T-helper 17 cell (primary cell): Measurements from ENCODE around the gene SELL. TPM values are rescaled to one million over a fixed set of nuclear protein-coding genes. Genes with fewer than 3 reads are reported as not detected.

Source experiments
- ATAC-seq: fragments of 150-1000 bp; cut with Tn5 transposase; 2 replicates; pipeline ENCODE4 v1.10.0; 2021; ENCODE audit warnings: mild to moderate bottlenecking, moderate library complexity
- DNase-seq, 3 donors: peaks; one replicate each; pipeline versions ENCODE4 v3.0.0 to v3.0.0-alpha.2; 2020 to 2021
- H3K9me3 ChIP-seq: one replicate; pipeline ENCODE4 v1.7.0; 2013; ENCODE audit warnings: low read length, mild to moderate bottlenecking; ENCODE audit not compliant: control insufficient read depth, poor library complexity, severe bottlenecking
- H3K27ac Mint-ChIP-seq: one replicate; pipeline ENCODE4 v1.8.0; 2022; ENCODE audit warnings: mild to moderate bottlenecking, moderate library complexity, mixed read lengths
- H3K27me3 Mint-ChIP-seq: one replicate; pipeline ENCODE4 v1.8.0; 2022; ENCODE audit warnings: mixed read lengths
- H3K36me3 Mint-ChIP-seq: one replicate; pipeline ENCODE4 v1.8.0; 2022; ENCODE audit warnings: low read depth, mixed read lengths
- H3K4me1 Mint-ChIP-seq: one replicate; pipeline ENCODE4 v1.8.0; 2022; ENCODE audit warnings: mild to moderate bottlenecking, mixed read lengths
- H3K4me3 Mint-ChIP-seq: one replicate; pipeline ENCODE4 v1.8.0; 2022; ENCODE audit warnings: mild to moderate bottlenecking, moderate library complexity, mixed read lengths
- total RNA-seq, 4 donors: library from RNA in 2 of 4; stranded (reverse) in 2 of 4; gene quantifications; one replicate each; pipeline ENCODE4 v1.2.3 and lab custom pipeline; 2022 to 2026

The SELL gene
- total RNA-seq (100 to 1,000 TPM; 205 to 276 TPM), total RNA-seq (lab: John Stamatoyannopoulos, UW) (111 to 204 reads per million in 2 donors)

DNA sequence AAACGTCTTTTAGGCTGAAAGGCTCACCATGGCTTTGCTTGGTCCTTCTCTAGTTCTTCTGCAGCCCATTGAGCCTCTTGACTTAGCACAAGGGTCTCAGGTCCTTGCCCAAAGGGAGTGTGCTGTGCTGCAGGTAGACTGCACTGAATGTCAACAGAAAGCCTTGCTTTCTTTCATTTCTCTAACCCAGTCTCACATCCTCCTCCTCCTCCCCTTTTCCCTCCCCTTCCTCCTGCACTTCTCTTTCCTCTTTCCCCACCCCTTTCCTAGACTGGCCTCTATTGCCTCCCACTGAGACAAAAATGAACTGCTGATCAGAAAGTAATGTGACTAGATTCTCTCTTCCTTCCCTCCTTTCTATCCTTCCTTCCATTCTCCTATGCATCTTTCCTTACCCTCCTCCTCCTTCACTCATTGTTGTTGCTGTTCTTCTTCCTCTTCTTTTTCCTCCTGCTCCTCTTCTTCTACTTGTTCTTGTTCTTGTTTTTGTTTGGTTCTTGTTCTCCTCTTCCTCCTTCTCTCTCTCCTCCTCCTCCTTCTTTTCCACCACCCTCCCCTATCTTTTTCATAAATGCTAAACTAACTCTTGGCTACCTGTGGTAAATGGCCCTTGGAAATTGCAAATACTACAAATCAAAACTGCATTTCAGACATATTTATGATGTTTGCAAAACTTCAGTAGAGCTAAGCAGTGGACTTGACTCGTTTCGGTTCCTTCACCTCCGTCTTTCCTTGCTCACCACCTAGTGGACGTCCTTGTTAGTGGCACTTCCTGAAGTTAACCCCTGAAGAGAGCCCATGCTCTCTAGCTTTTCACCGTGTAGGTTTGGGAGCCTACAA is at the start of gene SELL:
Gene SELL (minus strand): TSS at position 152 of the 840 bp plus-strand sequence. CDS start 122 bp downstream, at position 30.
- peaks cover 3% of the 10 kb centered on the region for H3K9me3 ChIP-seq

DNA sequence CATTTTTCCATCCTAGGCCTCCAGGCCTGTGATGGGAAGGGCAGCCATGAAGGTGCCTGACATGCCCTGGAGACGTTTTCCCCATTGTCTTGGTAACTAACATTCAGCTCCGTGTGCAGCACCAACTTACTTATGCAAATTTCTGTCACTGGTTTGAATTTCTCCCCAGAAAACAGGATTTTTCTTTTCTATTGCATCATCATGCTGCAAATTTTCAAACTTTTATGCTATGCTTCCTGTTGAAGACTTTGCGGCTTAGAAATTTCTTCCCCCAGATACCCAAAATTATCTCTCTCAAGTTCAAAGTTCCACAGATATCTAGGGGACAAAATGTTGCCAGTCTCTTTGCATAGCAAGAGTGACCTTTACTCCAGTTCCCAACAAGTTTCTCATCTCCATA is 47.6 kb upstream of the SELL start:
- ATAC-seq = no peak
- Mint-ChIP-seq H3K27me3 (peaks cover 32% of the 10 kb centered on the region), H3K4me1 (no peaks in the 10 kb centered on the region), H3K27ac (no peak overlapping the region), H3K4me3 (no peak overlapping the region), H3K36me3 (no peaks in the 10 kb centered on the region)
- H3K9me3 ChIP-seq = no peaks in the 10 kb centered on the region
- no peak for DNase-seq

More for the DNA sequence above, at the start of gene SELL:
- DNase-seq (peak; percentile 25 to 59 (median 47)), ATAC-seq (peak; percentile 81)
- Mint-ChIP-seq H3K36me3 (peaks cover 18% of the 10 kb centered on the region), H3K4me3 (peak within 1 kb of the TSS; percentile 98), H3K27me3 (peaks cover 6% of the 10 kb centered on the region), H3K4me1 (peaks cover 32% of the 10 kb centered on the region), H3K27ac (no peak within 1 kb of the TSS)

DNA sequence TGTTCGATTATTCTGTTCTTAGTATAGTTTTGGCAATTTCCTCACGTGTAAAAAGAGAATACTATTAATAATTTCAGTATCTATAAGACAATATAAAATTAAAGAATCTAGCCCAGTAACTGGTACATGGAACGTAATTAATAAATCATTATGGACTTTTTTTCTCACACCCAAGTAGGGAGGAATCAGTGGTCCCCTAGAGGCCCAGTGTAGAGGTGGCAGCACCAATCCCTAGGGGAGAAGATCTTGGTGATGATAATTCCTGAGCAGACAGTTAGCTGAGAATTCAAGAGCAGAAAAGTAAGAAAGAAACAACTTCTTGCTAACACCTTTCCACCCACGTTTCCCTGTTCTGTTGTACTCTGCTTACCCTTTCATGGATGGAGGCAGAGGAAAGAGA is 42.1 kb upstream of the SELL start:
- Mint-ChIP-seq H3K4me1 (no peaks in the 10 kb centered on the region), H3K27me3 (peaks cover 29% of the 10 kb centered on the region), H3K27ac (no peak overlapping the region), H3K36me3 (no peaks in the 10 kb centered on the region), H3K4me3 (no peak overlapping the region)
- ATAC-seq = no peak
- DNase-seq = no peak
- H3K9me3 ChIP-seq = no peaks in the 10 kb centered on the region

DNA sequence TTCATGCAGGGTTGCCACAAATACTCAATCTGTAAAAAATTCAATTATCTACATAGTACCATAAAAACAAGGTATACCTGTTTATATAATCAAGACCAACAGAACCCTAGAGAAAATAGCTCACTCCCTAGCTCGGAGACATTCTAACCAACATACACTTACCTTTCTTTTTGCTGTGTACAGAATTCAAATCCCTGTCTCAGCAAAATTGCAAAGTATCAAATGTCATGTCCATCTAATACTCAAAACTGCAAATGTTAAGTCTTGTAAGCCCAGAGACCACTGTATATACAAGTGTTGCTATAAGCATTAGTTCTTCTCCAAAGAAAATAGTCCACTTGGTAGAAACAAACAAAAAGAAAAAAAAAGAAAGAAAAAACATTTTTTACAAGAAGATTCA is 38.6 kb upstream of the SELL start:
- no peaks in the 10 kb centered on the region for H3K9me3 ChIP-seq
- H3K27ac Mint-ChIP-seq = no peak overlapping the region
- no peak overlapping the region for H3K4me3 Mint-ChIP-seq
- no peaks in the 10 kb centered on the region for H3K4me1 Mint-ChIP-seq
- DNase-seq (no peak), ATAC-seq (no peak)
- no peaks in the 10 kb centered on the region for H3K36me3 Mint-ChIP-seq
- H3K27me3 Mint-ChIP-seq = peaks cover 27% of the 10 kb centered on the region

DNA sequence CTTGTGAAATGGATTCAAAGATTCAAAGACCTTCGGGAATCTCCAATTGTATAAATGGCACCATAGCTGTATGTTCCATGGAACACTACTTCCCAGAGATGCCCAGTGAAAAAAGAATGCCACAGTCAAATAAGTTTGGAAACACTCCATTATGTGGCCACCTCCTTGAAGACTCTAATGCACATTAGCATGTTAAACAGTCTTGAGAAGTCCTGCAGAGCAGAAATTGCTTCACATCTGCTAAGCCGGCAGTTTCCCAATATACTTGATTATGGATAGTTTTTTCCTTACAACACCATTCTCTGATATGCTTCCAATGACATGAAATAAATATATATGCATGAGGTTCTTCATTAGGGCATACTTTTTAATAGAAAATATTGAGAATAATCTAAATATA is 35.1 kb upstream of the SELL start:
- H3K27me3 Mint-ChIP-seq = peaks cover 28% of the 10 kb centered on the region

DNA sequence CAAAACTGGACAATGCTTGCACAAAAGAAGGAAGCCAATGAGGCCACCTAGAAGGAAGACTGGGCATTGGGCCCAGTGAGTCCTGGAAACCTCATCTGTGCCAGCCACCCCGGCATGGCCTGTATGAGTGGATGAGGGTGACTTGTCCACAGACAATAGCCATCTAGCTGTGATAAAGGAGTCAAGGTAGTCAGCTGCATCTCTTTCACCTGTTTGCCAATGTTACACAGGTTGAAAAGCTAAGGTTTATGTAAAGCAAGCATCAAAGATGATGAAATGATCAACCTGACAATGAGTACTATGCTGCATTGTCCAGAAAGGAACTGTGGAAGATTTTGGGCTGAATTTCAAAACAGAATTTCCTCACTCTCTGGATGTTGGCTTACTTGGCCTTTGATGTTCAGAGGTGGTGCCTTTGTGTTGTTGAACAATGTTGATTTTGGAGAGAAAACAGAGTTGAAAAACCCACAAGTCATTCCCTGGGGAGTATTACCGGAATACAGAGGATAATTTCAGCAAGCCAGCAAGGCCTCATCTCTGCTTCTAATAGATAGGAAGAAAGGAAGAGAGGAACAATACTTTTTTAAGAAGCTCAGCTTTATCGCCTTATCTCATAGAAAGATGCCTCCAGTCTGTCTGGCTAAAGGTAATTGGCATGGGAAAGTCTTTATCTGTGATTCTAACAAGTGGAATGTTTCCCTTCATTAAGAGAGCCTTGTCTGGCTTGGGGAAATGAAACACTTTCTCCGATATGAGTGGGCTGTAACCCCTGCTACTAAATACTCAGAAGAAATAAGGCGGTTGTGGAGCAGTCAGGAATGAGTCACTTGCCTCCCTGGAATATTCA is 33.8 kb upstream of the SELL start:
- H3K4me1 Mint-ChIP-seq = no peaks in the 10 kb centered on the region

More for the DNA sequence above, 35.1 kb upstream of the SELL start:
- ATAC-seq (no peak), DNase-seq (no peak)
- H3K27ac Mint-ChIP-seq = no peak overlapping the region
- no peaks in the 10 kb centered on the region for H3K4me1 Mint-ChIP-seq
- no peaks in the 10 kb centered on the region for H3K9me3 ChIP-seq
- no peaks in the 10 kb centered on the region for H3K36me3 Mint-ChIP-seq
- no peak overlapping the region for H3K4me3 Mint-ChIP-seq

DNA sequence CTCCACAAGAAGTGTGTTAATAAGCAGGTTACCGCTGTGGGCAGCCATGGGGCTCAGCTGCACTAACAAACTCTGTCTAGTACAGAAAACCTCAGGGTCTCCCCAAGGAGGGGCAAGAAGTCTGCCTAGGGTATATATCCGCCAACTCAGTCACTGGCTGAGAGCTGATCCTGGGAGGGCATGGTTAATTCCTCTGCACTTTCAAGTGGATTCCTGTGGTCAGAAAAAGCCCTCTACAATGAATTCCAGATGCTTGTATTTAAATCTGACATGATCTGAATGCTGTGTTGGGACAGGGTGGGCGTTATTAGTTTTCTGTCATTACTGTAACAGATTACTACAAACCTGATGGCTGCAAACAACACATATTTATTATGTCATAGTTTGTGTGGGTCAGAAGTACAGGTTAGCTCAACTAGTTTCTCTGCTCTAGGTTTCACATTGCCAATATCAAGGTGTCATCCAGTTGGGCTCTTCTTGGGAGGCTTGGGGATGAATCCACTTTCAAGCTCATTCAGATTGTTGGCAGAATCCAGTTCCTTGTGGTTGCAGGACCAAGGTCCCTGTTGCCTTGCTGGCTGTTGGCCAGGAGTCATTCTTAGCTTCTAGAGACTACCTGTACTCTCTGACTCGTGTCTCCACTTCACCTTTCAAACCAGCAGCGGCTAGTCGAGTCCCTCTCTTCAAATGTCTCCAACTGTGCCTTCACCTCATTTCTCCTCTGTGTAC is 30.4 kb upstream of the SELL start:
- H3K36me3 Mint-ChIP-seq = no peaks in the 10 kb centered on the region
- no peak overlapping the region for H3K4me3 Mint-ChIP-seq
- DNase-seq = no peak
- H3K4me1 Mint-ChIP-seq = no peaks in the 10 kb centered on the region
- H3K27me3 Mint-ChIP-seq = peaks cover 31% of the 10 kb centered on the region
- no peak for ATAC-seq
- no peak overlapping the region for H3K27ac Mint-ChIP-seq
- H3K9me3 ChIP-seq = no peaks in the 10 kb centered on the region

More for the DNA sequence above, 33.8 kb upstream of the SELL start:
- ATAC-seq (no peak), DNase-seq (no peak)
- Mint-ChIP-seq H3K27ac (no peak overlapping the region), H3K4me3 (no peak overlapping the region), H3K27me3 (peaks cover 36% of the 10 kb centered on the region), H3K36me3 (no peaks in the 10 kb centered on the region)
- H3K9me3 ChIP-seq = no peaks in the 10 kb centered on the region

DNA sequence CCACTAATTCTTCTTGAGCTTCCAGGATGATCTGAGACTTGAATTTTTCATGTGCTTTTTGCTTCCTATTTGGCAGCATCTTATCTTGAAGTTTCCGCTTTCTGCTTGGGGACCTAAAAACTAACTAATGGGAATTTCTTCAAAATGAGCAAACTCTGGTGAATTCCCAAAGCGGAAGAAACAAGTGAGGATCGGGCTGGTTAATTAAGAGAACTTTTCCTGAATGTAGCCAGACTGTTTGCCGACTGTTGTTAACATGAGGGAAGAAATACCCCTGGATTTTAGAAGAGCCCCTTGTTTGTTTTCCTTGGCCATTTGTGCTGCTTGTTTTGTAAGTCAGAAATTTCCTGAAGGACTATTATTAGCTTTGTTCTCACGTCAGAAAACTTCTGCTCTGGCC is 28.6 kb upstream of the SELL start:
- Mint-ChIP-seq H3K27ac (no peak overlapping the region), H3K27me3 (peaks cover 39% of the 10 kb centered on the region), H3K4me3 (no peak overlapping the region), H3K4me1 (no peaks in the 10 kb centered on the region), H3K36me3 (no peaks in the 10 kb centered on the region)
- no peak for DNase-seq
- H3K9me3 ChIP-seq = no peaks in the 10 kb centered on the region
- ATAC-seq = no peak

DNA sequence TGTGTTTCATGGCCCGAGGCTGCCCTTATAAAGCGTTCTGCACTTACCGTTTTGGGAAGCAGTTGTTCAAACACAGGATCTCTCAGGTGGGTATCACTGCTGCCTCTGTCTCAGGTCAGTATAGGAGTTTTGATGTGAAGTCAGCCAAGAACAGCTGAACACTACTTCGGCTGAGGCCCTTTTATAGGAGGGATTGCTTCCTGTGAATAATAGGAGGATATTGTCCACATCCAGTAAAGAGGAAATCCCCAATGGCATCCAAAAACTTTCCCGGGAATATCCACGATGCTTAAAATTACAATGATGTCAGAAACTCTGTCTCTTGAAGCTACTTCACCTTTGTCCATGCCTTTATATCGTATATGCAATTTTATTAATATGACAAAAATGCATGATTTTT is 22.5 kb upstream of the SELL start, which contains the start of gene SELE:
Gene SELE (minus strand): TSS at position 156 of the 400 bp plus-strand sequence. CDS start 467 bp downstream, outside the sequence.
- no peak within 1 kb of the TSS for H3K4me3 Mint-ChIP-seq

DNA sequence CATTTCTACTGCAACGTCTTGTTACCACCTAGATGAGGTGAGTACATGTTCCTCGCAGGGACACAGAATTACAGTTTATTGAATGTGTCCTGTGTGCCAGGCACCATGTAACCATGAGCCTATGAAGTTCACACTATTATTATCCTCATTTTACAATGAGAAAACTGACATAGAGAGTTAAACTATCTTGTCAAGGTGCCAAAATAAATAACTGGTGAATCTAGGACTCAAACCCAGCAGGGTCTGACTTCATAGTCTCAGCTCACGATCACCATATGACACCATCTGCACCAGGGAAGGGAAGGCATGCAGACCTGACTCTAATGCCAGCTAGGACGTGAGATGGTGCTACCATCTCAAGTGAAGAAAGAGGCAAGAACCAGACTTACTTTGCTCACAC is 20.0 kb upstream of the SELL start:
- Mint-ChIP-seq H3K4me3 (no peak overlapping the region), H3K27ac (no peak overlapping the region), H3K27me3 (peaks cover 58% of the 10 kb centered on the region), H3K36me3 (peaks cover 5% of the 10 kb centered on the region), H3K4me1 (peaks cover 3% of the 10 kb centered on the region)
- ATAC-seq (no peak), DNase-seq (no peak)
- H3K9me3 ChIP-seq = no peaks in the 10 kb centered on the region

More for the DNA sequence above, 22.5 kb upstream of the SELL start, which contains the start of gene SELE:
- Mint-ChIP-seq H3K4me1 (peaks cover 3% of the 10 kb centered on the region), H3K27me3 (peaks cover 54% of the 10 kb centered on the region), H3K36me3 (no peaks in the 10 kb centered on the region), H3K27ac (no peak within 1 kb of the TSS)
- no peak for ATAC-seq
- H3K9me3 ChIP-seq = no peaks in the 10 kb centered on the region
- DNase-seq = no peak

DNA sequence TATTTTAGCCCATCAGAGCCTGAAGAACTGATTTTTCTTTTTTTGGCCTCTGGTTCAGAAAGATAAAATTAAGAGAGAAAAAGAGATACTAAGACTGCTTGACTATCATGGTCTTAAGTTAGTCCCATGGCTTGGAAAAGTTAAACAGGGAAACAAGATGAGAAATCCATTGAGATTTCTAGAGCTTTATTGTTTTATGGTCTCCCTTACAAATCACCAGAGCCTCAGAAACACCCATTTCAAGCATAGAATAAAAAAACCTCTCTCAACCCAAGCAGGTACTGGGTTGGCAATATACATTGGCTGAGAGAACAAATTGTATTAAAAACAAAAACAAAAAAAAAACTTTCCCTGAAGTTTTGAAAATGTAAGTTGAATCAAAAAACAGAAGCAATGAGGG is 18.6 kb upstream of the SELL start:
- Mint-ChIP-seq H3K4me1 (peaks cover 3% of the 10 kb centered on the region), H3K36me3 (peaks cover 5% of the 10 kb centered on the region), H3K4me3 (no peak overlapping the region), H3K27me3 (peaks cover 60% of the 10 kb centered on the region), H3K27ac (no peak overlapping the region)
- DNase-seq (no peak), ATAC-seq (no peak)
- H3K9me3 ChIP-seq = no peaks in the 10 kb centered on the region

DNA sequence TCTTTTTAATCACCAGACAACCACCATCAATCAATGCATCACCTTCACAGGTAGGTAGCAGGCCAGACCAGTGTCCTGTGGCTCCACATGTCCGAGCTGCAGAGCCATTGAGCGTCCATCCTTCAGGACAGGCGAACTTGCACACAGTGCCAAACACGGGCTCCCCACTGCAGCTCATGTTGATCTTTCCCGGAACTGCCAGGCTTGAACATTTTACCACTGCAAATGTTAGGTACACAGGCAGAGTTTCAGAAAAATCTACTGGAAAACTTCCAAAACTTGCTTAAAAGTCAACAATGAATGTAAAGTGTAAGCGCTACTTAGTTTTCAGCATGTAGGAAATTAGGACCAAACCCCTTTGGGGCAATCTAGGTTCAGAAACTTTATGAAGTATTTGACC is 15.9 kb upstream of the SELL start:
- no peaks in the 10 kb centered on the region for H3K9me3 ChIP-seq
- Mint-ChIP-seq H3K27me3 (peaks cover 49% of the 10 kb centered on the region), H3K27ac (no peak overlapping the region), H3K36me3 (peaks cover 5% of the 10 kb centered on the region), H3K4me1 (peaks cover 3% of the 10 kb centered on the region), H3K4me3 (no peak overlapping the region)
- DNase-seq (no peak), ATAC-seq (no peak)

DNA sequence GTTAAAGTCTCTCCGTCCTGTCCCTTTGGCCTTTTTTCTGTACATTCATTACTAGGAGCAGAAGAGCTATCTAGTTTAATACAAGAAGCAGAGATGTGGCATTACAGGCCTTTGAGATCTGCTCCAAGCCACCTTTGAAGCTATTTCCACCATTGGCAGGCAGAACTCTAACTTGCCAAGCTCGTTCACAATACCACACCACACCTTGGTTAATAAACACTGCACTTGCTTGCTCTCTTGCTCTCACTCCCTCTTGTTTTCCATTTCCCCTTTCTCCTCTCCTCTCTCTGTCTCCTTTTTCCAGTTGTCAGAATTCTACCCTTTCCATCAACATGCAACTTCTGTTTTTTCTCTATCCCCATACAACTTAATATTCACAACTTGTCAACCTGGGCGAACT is 15.4 kb upstream of the SELL start:
- no peak for ATAC-seq
- H3K9me3 ChIP-seq = no peaks in the 10 kb centered on the region
- no peak overlapping the region for H3K27ac Mint-ChIP-seq
- H3K27me3 Mint-ChIP-seq = peaks cover 48% of the 10 kb centered on the region
- H3K4me1 Mint-ChIP-seq = peaks cover 3% of the 10 kb centered on the region
- no peak overlapping the region for H3K4me3 Mint-ChIP-seq
- peaks cover 5% of the 10 kb centered on the region for H3K36me3 Mint-ChIP-seq
- DNase-seq = no peak
